ENCODE results near the gene ARL3.
"Not testable (repeated sequence)": the region's sequence is repeated elsewhere in the genome, so short reads cannot be mapped to it uniquely, and the experiment has no call there.

Gene ARL3

DNA sequence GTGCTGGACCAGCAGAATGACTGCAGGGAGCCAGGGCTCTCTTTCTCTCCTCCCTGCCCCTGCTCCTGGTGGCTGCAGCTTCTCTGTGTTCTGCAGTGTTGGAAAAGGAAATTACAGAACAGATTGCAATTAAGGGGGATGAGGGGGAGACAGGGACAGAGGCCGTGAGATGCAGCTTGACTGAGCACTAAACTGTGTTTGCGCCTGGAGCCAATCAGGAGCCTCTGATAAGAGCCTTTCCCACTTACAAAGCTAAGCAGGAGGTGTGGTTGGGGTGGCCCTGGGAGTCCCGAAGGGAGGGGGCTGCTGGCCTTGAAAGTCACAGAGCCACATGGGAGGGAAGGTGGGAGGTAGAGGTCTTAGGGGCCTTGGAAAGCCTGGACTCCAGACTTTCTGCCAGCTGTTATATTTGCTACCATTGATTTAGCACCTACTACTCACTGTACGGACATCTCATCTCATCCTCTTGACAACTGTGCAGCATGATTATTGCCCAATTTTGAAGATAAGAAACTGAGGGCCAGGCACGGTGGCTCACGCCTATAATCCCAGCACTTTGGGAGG is 43.2 kb downstream of the ARL3 start:
- Histone ChIP-seq H3K27me3 (replicated peaks; ENCODE audit: control insufficient read depth, insufficient read depth, low read length) (no peaks in the 10 kb centered on the region), H3K4me3 (replicated peaks; ENCODE audit: low read depth, low read length) (no peak overlapping the region), H3K36me3 (ENCODE audit: control insufficient read depth, insufficient read depth, low read length) (no peaks in the 10 kb centered on the region)
- TF ChIP-seq, protein P1, sequence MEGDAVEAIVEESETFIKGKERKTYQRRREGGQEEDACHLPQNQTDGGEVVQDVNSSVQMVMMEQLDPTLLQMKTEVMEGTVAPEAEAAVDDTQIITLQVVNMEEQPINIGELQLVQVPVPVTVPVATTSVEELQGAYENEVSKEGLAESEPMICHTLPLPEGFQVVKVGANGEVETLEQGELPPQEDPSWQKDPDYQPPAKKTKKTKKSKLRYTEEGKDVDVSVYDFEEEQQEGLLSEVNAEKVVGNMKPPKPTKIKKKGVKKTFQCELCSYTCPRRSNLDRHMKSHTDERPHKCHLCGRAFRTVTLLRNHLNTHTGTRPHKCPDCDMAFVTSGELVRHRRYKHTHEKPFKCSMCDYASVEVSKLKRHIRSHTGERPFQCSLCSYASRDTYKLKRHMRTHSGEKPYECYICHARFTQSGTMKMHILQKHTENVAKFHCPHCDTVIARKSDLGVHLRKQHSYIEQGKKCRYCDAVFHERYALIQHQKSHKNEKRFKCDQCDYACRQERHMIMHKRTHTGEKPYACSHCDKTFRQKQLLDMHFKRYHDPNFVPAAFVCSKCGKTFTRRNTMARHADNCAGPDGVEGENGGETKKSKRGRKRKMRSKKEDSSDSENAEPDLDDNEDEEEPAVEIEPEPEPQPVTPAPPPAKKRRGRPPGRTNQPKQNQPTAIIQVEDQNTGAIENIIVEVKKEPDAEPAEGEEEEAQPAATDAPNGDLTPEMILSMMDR (IDR thresholded peaks at IDR 0.05; ENCODE audit: insufficient read depth, low read length, poor library complexity, severe bottlenecking): no peak
- no peak for DNase-seq (ENCODE audit: extremely low read depth, insufficient read length)

DNA sequence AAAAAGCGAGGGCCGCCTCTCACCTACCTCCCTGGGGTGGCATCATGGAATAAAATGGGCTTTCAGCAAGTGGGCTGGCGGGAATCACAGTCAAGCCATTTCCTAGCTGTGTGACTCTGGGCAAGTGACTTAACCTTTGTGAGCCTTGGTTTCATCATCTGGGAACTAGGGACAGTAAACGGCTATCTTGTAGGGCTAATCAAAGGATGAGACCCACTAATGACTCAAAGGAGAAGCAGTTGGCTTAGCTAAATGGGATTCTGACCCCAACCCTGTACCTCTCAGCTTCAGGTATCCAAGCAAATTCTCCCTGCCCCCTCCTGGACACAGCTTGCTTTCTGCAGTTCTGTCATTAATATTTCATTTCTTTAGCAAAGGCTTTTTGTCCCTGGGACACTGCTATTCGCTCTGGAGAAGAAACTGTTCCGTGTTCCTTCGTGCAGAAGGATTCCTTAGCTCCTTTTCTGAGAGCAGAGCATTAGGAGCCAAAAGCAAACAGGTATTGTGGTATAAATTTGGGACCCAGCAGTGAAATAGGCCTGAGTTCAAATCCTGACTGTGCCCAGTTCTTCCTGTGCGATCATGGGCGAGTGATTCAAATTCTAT is 44.0 kb downstream of the ARL3 start:
- no peaks in the 10 kb centered on the region for H3K36me3 ChIP-seq (ENCODE audit: control insufficient read depth, insufficient read depth, low read length)
- H3K4me3 ChIP-seq (replicated peaks; ENCODE audit: low read depth, low read length): no peak overlapping the region
- TF ChIP-seq, protein P1 (IDR thresholded peaks at IDR 0.05; ENCODE audit: insufficient read depth, low read length, poor library complexity, severe bottlenecking): no peak
- no peaks in the 10 kb centered on the region for H3K27me3 ChIP-seq (replicated peaks; ENCODE audit: control insufficient read depth, insufficient read depth, low read length)
- no peak for DNase-seq (ENCODE audit: extremely low read depth, insufficient read length)

DNA sequence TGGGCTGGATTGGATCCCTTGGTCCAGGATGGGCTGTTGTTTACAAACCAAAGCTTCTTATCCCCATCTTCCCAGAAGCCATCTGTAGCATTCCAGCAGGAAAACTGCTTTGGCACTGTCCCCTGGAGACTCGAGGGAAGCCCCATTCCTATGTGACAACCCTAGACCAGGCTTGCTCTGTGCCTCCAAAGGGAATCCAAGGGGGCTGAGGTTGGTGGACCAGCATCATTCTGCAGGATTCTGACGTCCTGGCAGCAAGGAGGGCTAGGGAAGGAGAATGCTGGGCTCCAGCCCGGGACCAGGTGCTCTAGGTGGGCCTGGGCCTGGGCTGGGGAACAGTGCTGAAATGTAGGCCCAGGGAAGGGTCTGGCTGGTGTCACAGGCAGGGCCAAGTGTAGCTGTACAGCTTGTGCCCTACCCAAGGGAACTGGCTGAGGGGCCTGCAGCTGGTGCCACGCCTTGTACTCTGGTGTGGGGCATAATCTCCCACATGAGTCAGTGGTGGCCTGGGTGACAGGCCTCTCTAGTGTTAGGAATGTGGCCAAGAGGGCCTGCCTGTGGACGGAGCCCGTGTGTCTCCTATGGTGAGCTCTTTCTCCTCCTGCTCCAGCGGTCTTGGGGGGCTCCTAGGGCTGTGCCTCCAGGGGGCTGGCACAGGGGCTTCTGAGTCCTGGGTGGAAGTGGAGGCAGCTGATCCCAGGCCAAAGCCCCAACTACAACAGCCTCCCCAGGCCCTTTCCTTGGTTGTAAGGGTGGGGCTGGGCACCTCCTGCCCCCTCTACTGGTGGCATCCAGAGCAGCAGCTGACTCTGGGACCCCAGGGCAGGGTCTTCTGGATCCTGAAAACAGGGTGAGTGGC is 44.8 kb downstream of the ARL3 start:
- no peaks in the 10 kb centered on the region for H3K36me3 ChIP-seq (ENCODE audit: control insufficient read depth, insufficient read depth, low read length)
- H3K4me3 ChIP-seq (replicated peaks; ENCODE audit: low read depth, low read length): no peak overlapping the region
- H3K27me3 ChIP-seq (replicated peaks; ENCODE audit: control insufficient read depth, insufficient read depth, low read length): no peaks in the 10 kb centered on the region
- DNase-seq (ENCODE audit: extremely low read depth, insufficient read length): no peak
- TF ChIP-seq, protein P1 (IDR thresholded peaks at IDR 0.05; ENCODE audit: insufficient read depth, low read length, poor library complexity, severe bottlenecking): peak; percentile 79

DNA sequence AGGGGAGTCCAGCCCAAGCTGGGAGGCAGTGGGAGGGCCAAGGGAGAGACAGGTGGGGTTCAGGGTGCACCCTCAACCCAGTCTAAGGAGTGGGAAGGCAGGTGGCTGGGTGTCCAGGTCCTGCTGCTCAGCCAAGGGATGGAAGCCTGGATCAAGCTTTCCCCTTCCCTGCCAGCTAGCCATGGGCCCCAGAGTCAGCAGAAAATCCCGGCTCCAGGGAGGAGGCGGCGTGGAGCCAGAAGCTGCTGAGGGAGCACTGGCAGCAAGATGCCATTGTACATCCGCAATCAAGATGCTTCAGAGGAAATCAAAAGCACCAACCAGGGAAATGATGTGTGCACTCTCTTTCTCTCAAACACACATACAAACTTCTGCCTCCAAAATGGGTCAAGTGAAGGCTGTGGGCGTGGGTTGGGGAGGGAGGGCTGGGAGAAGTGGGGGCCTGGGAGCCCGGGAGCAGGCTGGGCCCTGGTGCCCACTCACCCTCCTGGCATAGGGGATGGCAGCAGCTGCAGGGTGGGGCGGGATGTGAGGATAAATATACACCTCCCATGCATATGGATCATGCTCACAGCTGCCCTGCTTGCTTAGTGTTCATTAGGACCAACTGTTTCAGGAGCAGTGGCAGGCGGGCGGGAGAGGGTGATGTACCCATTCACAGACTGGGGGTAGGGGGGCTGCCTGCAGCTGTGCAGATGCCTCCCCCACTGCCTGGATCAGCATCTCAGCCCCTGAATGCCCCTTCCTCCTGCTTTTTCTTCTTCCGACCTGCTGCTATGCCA is 45.7 kb downstream of the ARL3 start:
- DNase-seq (ENCODE audit: extremely low read depth, insufficient read length): no peak
- TF ChIP-seq, protein P1 (IDR thresholded peaks at IDR 0.05; ENCODE audit: insufficient read depth, low read length, poor library complexity, severe bottlenecking): no peak

DNA sequence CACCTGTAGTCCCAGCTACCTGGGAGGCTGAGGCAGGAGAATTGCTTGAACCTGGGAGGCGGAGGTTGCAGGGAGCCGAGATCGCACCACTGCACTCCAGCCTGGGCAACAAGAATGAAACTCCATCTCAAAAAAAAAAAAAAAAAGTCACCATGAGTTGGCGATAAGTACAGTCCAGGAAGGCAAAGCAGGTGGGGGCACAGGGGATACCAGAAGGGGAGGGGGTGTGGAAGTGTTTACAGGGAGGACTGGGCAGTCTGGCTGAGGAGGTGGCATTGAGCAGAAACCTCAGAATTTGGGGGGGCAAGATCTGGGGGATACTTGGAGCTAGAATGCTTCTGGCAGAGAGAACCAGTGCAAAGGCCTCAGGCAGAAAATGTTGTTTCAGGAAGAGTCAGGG is 46.8 kb downstream of the ARL3 start:
- not testable (repeated sequence) for H3K4me3 ChIP-seq (replicated peaks; ENCODE audit: low read depth, low read length); DNase-seq (ENCODE audit: extremely low read depth, insufficient read length); H3K27me3 ChIP-seq (replicated peaks; ENCODE audit: control insufficient read depth, insufficient read depth, low read length); H3K36me3 ChIP-seq (ENCODE audit: control insufficient read depth, insufficient read depth, low read length)

More for the DNA sequence above, 45.7 kb downstream of the ARL3 start:
- H3K36me3 ChIP-seq (ENCODE audit: control insufficient read depth, insufficient read depth, low read length): no peaks in the 10 kb centered on the region
- H3K4me3 ChIP-seq (replicated peaks; ENCODE audit: low read depth, low read length): no peak overlapping the region
- no peaks in the 10 kb centered on the region for H3K27me3 ChIP-seq (replicated peaks; ENCODE audit: control insufficient read depth, insufficient read depth, low read length)

Measured in GM06990 (cell line).